Mesothelial cell of epicardium (in vitro differentiated cells): ENCODE measurements around the gene OTOS. TPM values are rescaled to one million over a fixed set of nuclear protein-coding genes. Genes with fewer than 3 reads are reported as not detected.

Source experiments
- DNase-seq, 2 experiments: peaks; one replicate each; pipeline ENCODE4 v3.0.0; 2021; ENCODE audit warnings: low spot score in 2 of 2; ENCODE audit not compliant: unreplicated experiment in 2 of 2
- H3K27ac Mint-ChIP-seq: 2 replicates; pipeline ENCODE4 v1.8.0; 2021; ENCODE audit warnings: mixed read lengths
- H3K27me3 Mint-ChIP-seq: 2 replicates; pipeline ENCODE4 v1.8.0; 2021; ENCODE audit warnings: low read depth, mixed read lengths
- H3K36me3 Mint-ChIP-seq: 2 replicates; pipeline ENCODE4 v1.8.0; 2021; ENCODE audit warnings: mixed read lengths
- H3K4me1 Mint-ChIP-seq: 2 replicates; pipeline ENCODE4 v1.8.0; 2021; ENCODE audit warnings: mixed read lengths
- H3K4me3 Mint-ChIP-seq: 2 replicates; pipeline ENCODE4 v1.8.0; 2021; ENCODE audit warnings: mild to moderate bottlenecking, moderate library complexity, mixed read lengths
- H3K9me3 Mint-ChIP-seq: 2 replicates; pipeline ENCODE4 v1.8.0; 2021; ENCODE audit warnings: mixed read lengths
- CTCF ChIP-seq: fragments of 200-600 bp; sonication (generic); IDR thresholded peaks from one replicate; pipeline ENCODE4 v1.5.0; 2021; ENCODE audit warnings: antibody characterized with exemption; ENCODE audit not compliant: unreplicated experiment
- total RNA-seq: library from RNA; stranded (reverse); gene quantifications from 3 replicates; pipeline ENCODE4 v1.2.1, GENCODE V29; 2021

The OTOS gene
- total RNA-seq, 1 donor from 2014 or later: not detected

GRCh38 chr2:240170354-240170735 lies 29.9 kb upstream of the OTOS start:
- H3K27ac Mint-ChIP-seq: no peak overlapping the region
- H3K36me3 Mint-ChIP-seq: no peaks in the 10 kb centered on the region
- no peaks in the 10 kb centered on the region for H3K4me1 Mint-ChIP-seq
- no peak for TF ChIP-seq CTCF
- DNase-seq: no peak
- H3K9me3 Mint-ChIP-seq: peaks cover 4% of the 10 kb centered on the region
- H3K4me3 Mint-ChIP-seq: no peak overlapping the region
- peaks cover 45% of the 10 kb centered on the region for H3K27me3 Mint-ChIP-seq

- no peak for DNase-seq
- no peaks in the 10 kb centered on the region for H3K36me3 Mint-ChIP-seq
- no peak for TF ChIP-seq CTCF
- no peak overlapping the region for H3K27ac Mint-ChIP-seq
- H3K27me3 Mint-ChIP-seq: peaks cover 42% of the 10 kb centered on the region
- H3K4me1 Mint-ChIP-seq: no peaks in the 10 kb centered on the region
- peaks cover 4% of the 10 kb centered on the region for H3K9me3 Mint-ChIP-seq
- no peak overlapping the region for H3K4me3 Mint-ChIP-seq
Observed at GRCh38 chr2:240169486-240170353, 29.3 kb upstream of the OTOS start.

- Mint-ChIP-seq H3K9me3 (peaks cover 4% of the 10 kb centered on the region), H3K4me3 (no peak overlapping the region), H3K27ac (no peak overlapping the region), H3K27me3 (peaks cover 35% of the 10 kb centered on the region), H3K4me1 (no peaks in the 10 kb centered on the region), H3K36me3 (no peaks in the 10 kb centered on the region)
- TF ChIP-seq CTCF: no peak
- no peak for DNase-seq
Observed at GRCh38 chr2:240168546-240169361, 28.3 kb upstream of the OTOS start.

- no peak for TF ChIP-seq CTCF
- peaks cover 39% of the 10 kb centered on the region for H3K27me3 Mint-ChIP-seq
- no peaks in the 10 kb centered on the region for H3K36me3 Mint-ChIP-seq
- H3K9me3 Mint-ChIP-seq: peaks cover 4% of the 10 kb centered on the region
- H3K4me3 Mint-ChIP-seq: no peak overlapping the region
- no peak overlapping the region for H3K27ac Mint-ChIP-seq
- no peak for DNase-seq
- no peaks in the 10 kb centered on the region for H3K4me1 Mint-ChIP-seq
Observed at GRCh38 chr2:240168041-240168440, 27.6 kb upstream of the OTOS start.

- H3K36me3 Mint-ChIP-seq: no peaks in the 10 kb centered on the region
- no peak for DNase-seq
- H3K4me3 Mint-ChIP-seq: no peak overlapping the region
- H3K27ac Mint-ChIP-seq: no peak overlapping the region
- peaks cover under 1% of the 10 kb centered on the region for H3K9me3 Mint-ChIP-seq
- no peak for TF ChIP-seq CTCF
- peaks cover 40% of the 10 kb centered on the region for H3K27me3 Mint-ChIP-seq
- no peaks in the 10 kb centered on the region for H3K4me1 Mint-ChIP-seq
Observed at GRCh38 chr2:240167588-240167880, 27.1 kb upstream of the OTOS start.
